NCI-H510A (cell line): ENCODE data around the gene IL20RA.
"Not testable (repeated sequence)": the region's sequence is repeated elsewhere in the genome, so short reads cannot be mapped to it uniquely, and the experiment has no call there.

Source experiments
- DNase-seq: peaks from one replicate; lab custom pipeline; 2025; lab: John Stamatoyannopoulos, UW

IL20RA gene, protein sequence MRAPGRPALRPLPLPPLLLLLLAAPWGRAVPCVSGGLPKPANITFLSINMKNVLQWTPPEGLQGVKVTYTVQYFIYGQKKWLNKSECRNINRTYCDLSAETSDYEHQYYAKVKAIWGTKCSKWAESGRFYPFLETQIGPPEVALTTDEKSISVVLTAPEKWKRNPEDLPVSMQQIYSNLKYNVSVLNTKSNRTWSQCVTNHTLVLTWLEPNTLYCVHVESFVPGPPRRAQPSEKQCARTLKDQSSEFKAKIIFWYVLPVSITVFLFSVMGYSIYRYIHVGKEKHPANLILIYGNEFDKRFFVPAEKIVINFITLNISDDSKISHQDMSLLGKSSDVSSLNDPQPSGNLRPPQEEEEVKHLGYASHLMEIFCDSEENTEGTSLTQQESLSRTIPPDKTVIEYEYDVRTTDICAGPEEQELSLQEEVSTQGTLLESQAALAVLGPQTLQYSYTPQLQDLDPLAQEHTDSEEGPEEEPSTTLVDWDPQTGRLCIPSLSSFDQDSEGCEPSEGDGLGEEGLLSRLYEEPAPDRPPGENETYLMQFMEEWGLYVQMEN

DNA sequence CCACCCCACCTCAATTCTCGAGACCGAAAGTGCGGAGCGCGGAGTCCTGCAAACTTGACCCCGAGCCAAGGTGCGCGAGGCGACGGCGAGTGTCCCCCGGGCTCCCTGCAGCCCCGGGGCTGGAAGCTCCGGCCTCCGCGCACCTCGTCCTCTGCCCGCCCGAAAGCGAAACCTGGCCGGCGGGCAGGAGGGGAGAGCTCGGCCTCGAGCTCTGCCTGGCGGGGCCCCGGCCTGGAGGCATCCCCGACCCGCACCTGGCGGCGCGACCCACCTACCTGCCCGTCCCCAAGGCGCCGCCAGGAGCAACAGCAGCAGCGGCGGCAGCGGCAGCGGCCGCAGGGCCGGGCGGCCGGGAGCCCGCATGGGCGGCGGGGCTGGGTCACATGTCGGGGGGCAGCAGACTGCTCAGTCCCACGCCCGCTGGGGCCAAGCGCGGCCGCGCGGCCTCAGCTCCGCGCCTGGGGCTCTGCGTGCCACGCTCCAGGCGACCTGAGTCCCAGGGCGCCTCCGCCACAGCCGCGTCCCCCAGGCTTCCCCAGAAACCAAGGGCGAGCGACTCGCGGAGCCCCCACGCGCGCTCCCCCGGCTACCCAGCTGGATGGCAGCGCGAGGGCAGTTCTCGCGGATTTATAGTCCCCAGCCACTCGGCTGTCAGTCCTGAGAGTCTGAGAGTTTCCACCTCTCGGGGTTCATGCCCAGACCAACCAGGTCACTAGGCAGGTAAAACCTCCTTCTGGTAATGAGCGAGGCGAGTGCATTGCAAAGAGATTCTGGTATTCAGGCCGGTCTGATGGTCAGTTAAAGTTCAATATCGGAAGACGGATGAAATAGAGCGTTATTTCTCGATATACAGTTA lies at the start of gene IL20RA:
Gene IL20RA (minus strand): TSS at position 600 of the 856 bp plus-strand sequence. CDS start 237 bp downstream, at position 363.
- DNase-seq, result no peak

DNA sequence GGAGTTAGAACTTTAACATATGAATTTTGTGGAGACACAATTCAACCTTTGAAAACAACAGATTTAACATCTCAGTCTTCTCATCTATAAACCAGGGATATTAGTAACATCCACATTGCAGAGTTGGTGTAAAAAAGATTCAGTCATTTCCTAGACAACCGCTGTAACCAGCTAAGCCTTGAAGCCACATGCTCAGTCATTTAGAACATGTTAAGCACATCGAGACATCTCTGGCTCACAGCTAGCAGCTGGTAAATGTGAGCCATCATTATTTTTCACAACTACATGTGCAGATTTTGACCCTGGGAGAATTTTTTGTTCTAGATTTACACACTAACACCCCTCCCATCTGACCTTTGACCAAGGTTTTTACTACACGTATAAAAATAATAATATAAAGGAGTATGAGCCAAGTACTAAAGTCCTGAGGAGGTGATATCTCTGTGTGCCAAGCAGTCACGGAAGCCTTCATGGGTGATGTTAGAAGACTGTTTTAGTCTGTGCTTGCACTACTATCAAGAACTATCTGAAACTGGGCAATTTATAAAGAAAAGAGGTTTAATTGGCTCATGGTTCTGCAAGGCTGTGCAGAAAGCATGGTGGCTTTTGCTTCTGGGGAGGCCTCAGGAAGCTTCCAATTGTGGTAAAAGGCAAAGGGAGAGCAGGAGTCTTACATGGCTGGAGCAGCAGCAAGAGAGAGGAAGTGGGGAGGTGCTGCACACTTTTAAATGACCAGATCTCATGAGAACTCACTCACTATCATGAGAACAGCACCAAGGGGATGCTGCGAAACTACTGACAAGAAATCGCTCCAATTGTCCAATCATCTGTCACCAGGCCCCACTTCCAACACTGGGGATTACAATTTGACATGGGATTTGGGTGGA lies 48.7 kb upstream of the IL20RA start:
- no peak for DNase-seq

DNA sequence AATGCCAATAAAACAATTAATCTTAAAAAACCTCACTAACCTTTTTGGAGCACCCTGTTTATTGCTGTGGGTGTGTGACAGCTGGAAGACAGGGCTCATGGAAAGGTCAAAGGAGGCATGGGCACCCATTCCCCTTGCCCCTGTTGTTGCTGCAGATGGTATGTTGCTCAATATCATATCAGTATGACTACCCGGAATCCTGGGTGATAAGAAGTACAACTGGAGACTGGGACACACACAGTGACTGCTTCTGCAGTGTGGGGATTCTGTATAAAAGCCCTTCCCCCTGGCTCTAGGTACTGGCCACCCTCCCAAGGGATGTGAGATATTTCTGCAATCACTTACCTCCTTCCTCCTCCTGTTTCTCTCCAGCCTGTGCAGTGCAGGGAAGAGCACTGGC lies 47.3 kb upstream of the IL20RA start:
- no peak for DNase-seq

DNA sequence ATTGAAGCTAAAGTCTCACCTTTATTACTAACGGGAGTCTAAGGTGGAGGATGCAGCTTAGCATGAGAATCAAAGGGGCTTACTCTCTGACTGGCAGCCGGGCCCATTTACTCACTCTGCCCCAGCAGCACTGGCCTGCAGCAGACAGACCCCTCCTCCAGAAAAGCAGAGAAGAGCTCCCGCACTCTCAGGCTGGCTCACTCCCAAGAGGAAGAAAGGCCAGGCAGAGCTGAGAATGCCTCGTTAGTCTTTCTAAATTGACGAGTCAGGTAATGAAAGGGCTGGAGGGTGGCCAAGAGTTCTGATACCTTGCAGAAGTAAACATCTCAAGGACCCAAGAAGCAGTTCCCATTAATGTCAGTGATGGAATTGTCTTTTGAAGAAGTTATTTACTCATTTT lies 44.5 kb upstream of the IL20RA start:
- no peak for DNase-seq

DNA sequence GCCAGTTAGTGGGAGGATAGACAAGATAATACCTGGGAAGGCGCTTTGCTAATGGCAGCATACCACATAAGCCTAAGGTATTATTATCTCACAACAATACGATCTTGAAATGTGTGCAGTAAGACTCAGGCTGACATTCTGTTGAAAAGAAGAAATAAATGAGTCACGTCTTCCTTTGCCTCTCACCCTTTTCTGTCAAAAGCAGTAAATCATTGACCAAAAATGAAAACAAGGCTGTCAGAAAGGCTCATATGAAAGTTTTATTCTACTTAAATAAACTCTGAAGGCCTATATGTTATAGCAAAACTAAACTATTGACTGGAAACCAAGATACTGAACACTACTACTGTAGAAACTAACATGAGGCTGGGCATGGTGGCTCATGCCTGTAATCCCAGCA lies 43.1 kb upstream of the IL20RA start:
- DNase-seq, result no peak

DNA sequence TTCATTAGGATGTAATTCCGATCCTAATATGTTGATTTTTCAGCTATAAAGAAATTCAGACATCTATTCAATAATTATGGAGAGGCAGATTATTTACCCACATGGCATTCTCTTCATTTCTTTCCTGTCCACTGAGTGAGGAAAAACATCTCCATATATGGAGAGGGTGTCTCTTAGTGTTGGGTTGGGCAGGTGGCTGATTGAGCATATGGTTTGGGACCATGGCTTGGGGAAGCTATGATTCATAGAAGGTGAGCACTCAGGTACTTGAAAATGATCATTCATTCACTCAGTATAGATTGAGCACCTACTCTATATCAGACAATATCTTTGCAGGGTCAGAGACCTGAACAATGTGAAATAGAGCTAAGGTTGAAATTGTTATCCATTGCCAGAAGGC lies 41.3 kb upstream of the IL20RA start:
- no peak for DNase-seq

DNA sequence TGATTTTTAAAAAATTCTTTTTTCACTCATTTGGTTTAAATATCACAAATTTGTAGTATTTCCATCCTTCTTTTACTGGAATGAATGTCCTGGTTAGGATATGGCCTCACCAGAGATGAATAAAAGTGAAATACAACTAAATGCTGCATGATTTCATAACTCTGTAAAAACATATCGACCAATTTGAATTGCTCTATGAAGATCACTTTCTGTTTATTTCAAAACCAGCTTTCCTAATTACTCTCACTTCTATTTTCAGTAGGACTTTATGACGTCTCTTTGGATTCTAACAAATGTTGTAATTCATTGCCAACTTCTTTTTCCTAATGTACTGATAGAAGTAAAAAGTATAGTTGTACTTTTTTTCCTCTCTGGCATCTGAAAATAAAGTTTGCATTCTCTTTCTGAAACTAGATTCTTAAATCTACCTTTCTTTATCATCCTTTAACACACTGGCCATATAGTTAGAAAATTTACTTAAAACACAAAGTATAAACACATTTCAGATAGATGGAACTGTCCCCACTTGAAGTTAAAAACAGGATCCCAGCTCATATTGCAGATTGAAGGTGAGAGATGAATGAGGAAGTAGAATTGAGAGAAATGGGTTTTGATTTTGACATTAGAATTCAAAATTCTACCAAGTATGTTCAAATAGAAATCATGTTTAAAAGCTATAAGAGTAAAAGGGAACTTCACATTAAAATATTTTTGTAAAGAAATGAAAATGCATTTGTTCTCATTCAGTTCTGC lies 40.3 kb upstream of the IL20RA start:
- DNase-seq, result no peak

DNA sequence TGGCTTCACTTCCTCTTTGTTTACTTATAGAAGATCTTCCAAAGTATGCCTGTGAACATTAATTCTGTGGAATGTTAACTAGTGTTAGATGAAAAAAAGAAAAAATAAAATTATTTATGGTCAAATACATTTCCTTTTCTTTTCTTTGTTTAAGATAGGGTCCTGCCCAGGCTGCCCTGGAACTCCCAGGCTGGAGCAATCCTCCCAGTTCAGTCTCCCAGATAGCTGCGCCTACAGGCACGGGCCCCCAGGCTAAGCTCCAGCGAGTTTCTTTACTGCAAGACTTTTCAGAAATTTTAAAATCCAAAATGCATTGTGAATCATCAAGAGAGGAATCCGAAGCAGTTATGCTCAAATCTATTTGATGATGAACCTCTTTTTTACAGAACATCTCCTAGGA lies 39.3 kb upstream of the IL20RA start:
- no peak for DNase-seq

DNA sequence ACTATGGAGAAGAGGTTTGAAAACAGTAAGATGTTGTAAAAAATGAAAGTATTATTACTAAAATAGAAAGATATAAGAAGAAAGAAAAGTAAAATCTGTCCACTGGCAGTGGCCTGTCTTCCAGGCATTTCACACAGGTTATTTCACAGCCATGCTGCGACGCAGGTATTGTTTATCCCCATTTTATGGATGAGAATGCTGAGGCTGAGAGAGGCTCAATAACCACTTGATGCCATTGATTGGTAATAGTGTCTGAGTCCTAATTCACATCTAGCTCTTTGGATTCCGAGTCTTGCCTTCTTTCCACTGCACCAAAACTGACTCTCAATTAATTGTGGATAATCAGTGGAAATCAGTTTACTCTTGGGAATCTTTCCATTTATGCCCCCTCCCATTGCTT lies 37.2 kb upstream of the IL20RA start:
- DNase-seq, result no peak

DNA sequence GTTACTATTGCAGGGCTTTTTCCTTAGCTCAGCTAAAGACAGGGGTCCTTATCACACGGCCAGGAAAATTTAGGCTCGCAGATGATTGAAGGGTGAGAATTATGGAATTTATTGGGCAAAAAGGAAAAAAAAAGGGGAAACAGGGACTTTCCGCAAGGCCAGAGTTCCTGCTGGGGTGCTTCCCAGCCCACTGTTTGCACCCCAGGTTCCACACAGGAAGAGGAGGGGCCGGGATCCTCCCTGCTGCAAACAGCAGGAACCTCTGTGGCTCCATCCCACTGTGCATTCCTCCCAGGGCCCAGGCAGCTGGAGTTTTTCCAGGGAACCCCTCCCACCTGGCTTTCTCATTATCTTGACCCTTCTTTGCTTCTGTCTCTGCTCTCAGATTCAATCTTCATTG lies 35.9 kb upstream of the IL20RA start:
- DNase-seq, result no peak

DNA sequence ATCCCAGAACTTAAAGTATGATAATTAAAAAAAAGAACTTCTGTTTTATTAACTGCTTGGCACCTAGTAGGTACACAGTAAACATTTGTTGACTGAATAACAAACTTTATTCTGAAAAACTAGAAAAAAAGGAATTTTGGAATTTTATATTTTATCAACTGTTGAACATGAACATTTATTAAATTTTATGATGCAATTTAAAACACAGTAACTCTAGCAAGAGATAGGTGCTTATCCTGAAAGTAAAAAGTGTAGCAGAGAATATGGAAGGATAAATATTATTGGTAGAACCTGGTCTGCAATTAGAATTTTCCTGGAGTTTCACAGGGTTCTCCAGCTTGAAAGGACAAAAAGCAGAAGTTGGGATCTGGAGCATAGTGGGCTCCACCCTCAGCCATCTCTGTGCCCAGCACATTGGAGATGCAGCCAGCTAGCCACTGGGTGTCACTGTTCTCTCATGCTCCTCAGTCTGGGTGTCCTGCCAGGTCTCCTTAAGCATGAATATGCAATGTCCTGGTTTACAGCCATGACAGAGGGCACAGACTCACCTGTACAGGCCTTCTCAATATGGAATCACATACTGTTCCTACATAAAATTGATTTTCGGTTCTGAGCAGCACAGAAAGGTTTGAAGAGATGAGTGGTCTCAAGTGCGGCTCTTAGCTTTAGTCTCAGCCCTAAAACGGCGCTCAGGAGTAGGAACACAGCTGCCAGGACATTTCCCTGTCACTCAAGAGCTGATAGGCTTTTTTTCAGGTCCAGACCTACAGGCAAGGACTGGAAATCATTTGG lies 31.7 kb upstream of the IL20RA start:
- DNase-seq, result peak; percentile 40

DNA sequence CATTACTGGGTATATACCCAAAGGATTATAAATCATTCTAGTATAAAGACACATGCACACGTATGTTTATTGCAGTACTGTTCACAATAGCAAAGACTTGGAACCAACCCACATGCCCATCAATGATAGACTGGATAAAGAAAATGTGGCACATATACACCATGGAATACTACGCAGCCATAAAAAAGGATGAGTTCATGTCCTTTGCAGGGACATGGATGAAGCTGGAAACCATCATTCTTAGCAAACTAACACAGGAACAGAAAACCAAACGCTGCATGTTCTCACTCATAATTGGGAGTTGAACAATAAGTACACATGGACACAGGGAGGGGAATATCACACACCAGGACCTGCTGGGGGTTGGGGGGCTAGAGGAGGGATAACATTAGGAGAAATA lies 31.0 kb upstream of the IL20RA start:
- not testable (repeated sequence) for DNase-seq

DNA sequence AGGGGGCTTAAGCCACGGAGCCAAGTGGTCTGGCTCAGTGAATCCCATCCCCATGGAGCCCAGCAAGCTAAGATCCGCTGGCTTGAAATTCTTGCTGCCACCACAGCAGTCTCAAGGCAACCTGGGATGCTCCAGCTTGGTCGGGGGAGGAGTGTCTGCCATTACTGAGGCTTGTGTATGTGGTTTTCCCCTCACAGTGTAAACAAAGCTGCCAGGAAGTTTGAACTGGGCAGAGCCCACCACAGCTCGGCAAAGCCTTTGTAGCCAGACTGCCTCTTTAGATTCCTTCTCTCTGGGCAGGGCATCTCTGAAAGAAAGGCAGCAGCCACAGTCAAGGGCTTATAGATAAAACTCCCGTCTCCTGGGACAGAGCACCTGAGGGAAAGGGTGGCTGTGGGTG lies 25.5 kb upstream of the IL20RA start:
- no peak for DNase-seq

DNA sequence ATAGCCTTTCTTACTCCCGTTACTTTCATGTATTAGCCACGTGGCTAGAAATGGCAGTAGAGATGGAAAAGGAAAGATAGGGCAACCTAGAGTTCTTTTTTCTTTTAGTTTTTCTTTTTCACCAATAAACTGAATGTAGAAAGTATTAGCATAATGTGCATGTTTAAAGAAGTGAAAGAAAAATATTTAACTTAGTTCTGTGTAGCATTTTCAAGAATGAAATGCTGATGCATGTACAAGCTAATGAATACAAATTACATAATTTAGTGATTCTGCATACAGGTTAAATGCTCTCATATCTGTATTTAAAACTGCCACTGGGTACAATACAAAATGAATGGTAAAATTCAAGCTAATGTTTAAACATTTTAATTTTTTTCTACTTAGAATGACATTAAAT lies 22.6 kb upstream of the IL20RA start:
- DNase-seq, result no peak

DNA sequence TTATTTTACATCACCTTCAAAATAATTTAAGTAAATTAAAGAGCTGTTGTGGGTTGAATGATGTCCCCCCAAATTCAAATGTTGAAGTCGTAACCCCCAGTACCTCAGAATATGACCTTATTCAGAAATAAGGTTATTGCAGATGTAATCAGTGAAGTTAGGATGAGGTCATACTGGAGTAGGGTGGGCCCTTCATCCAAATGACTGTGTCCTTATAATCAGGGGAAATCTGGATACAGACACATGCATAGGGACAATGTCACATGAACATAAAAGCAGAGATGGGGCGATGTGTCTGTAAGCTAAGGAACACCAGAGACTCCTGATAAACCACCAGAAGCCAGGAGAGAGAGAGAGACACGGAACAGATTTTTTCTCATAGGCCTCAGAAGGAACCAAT lies 13.3 kb upstream of the IL20RA start:
- DNase-seq, result no peak

DNA sequence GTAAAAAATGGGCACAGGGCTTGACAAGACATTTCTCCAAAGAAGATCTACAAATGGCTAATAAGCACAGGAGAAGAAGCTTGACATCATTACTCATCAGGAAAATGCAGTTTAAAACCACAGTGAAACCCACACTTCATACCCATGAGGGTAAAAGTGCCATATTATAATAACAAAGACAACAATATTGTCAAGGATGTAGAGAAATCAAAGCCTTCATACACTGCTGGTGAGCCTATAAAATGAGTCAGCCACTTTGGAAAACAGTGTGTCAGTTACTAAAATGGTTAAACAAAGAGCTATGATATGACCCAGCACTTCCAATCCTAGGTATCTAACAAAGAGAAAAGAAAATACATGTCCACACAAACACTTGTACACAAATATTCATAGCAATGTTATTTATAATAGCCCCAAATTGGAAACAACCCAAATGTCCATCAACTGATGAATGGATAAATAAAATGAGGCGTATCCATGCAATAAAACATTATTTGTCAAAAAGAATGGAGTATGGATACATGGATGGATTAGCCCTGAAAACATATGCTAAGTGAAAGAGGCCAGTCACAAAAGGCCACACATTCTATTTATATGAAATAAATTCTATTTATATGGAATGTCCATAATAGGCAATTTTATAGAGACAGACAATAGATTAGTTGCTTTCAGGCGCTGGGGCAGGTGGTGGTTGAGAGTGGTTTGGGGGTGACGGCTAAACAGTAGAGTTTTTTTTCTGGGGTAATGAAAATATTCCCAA lies 11.5 kb upstream of the IL20RA start:
- no peak for DNase-seq

DNA sequence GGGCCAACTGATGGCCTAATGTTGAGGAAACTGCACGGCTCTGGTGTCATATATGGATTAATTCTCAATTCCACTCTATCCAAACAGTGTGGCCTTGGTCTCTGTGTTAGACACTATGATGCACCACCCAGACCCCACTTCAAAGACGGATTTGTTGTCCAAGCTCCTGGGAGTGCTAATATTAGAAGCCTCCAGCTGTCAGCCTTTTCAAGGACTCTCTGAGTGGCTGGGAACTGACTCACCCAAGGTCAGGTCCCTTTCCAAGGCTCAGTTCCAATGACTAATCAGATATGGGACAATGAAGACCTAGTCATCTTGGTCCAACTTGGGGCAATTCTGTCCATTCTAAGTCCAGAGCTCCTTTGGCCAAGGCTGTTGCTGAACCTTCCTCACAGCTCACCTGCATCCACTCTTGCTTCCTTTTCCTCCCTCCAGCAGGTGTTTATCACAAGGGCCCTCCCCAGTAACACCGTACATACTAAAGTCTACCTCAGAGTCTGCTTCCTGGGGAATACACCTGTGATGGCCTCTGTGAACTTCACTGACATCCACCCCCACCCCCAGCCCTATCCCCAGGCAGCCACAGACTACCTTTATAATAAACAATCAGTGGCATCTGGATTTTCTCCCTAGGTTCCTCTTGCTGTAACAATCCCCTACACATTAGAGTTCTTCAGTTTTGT lies 7.2 kb upstream of the IL20RA start:
- DNase-seq, result peak; percentile 58

DNA sequence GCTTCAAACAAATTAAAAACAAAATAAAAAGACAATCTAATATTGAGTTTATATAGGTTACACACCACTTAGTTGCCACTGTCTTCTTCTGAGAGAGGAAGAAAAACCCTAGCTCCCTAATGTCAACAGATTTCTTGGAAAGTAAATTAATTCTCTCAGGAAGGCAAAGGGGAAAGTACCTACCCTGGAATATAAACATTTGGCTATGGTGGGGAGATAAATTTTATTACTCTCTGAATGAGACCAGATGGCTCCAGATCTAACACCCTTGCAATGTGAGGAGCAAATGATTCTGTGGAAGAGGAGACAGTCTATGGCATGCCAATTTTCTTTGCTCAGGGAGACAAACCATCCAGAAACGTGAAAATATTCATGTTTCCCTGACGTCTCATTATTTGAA lies 4.3 kb upstream of the IL20RA start:
- no peak for DNase-seq

DNA sequence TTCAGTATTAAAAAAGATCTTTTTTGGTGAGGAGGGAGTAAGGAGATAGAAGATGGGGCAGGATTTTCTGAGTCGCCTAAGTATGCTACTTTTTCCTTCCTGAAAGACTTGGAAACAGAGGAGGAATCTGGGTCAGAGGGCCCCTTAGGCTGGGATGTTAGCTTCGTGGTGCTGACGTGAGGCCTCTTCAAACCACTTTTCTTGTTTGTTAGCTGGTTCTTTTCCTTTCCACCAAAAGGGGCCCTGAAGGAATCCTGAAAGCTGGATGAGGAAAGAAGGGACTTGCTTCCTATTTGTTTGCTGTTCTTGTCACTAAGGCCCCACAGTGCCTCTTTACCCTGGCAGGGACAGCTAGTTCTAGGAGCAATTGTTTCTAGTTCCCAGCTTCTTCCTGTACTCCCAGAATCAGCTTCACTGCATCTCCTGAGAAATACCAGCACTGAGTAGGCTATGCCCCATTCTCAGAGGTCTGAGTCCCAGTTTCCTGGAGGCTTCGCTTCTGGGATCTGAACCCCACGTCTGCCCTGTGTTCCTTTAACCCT lies 2.2 kb upstream of the IL20RA start:
- no peak for DNase-seq
